ENCODE data around the gene NOP10.

NOP10 gene

GRCh38 chr15:34331809-34332208 is 11.1 kb downstream of the NOP10 start:
- no peak for DNase-seq (ENCODE audit: low read depth in 3 of 3)

- DNase-seq (ENCODE audit: low read depth in 3 of 3): no peak
Measured at GRCh38 chr15:34330279-34330678, 12.7 kb downstream of the NOP10 start.

- DNase-seq (ENCODE audit: low read depth in 3 of 3): no peak
Measured at GRCh38 chr15:34329006-34329405, 13.9 kb downstream of the NOP10 start.

- DNase-seq (ENCODE audit: low read depth in 3 of 3): no peak
Measured at GRCh38 chr15:34327906-34328305, 15.0 kb downstream of the NOP10 start.

GRCh38 chr15:34325368-34325767 is 17.6 kb downstream of the NOP10 start:
- no peak for DNase-seq (ENCODE audit: low read depth in 3 of 3)

- no peak for DNase-seq (ENCODE audit: low read depth in 3 of 3)
Measured at GRCh38 chr15:34324933-34325332, 18.0 kb downstream of the NOP10 start.

GRCh38 chr15:34323217-34323616 is 19.7 kb downstream of the NOP10 start:
- no peak for DNase-seq (ENCODE audit: low read depth in 3 of 3)

- no peak for DNase-seq (ENCODE audit: low read depth in 3 of 3)
Measured at GRCh38 chr15:34318277-34319079, 24.5 kb downstream of the NOP10 start.

GRCh38 chr15:34314491-34315490 is 28.1 kb downstream of the NOP10 start:
- no peak for DNase-seq (ENCODE audit: low read depth in 3 of 3)

GRCh38 chr15:34311563-34311962 is 31.4 kb downstream of the NOP10 start:
- no peak for DNase-seq (ENCODE audit: low read depth in 3 of 3)

GRCh38 chr15:34304613-34305012 is 38.3 kb downstream of the NOP10 start:
- no peak for DNase-seq (ENCODE audit: low read depth in 3 of 3)

GRCh38 chr15:34301058-34301457 is 41.9 kb downstream of the NOP10 start:
- no peak for DNase-seq (ENCODE audit: low read depth in 3 of 3)

GRCh38 chr15:34297059-34297458 is 45.9 kb downstream of the NOP10 start:
- no peak for DNase-seq (ENCODE audit: low read depth in 3 of 3)

GRCh38 chr15:34292621-34293020 is 50.3 kb downstream of the NOP10 start:
- no peak for DNase-seq (ENCODE audit: low read depth in 3 of 3)

Data from stimulated activated CD4-positive, alpha-beta T cell treated with anti-CD3 and anti-CD28 coated beads, TNF-alpha, amount 100 ng/mL, for 4 hours (primary cell).